Spinal cord (tissue), 10 donors: Measurements from ENCODE around the gene UNC13D. TPM values are rescaled to one million over a fixed set of nuclear protein-coding genes. Genes with fewer than 3 reads are reported as not detected.
"Not testable (repeated sequence)": the region's sequence is repeated elsewhere in the genome, so short reads cannot be mapped to it uniquely, and the experiment has no call there.

Experiments used
- DNase-seq, 6 donors: peaks; one replicate each; pipeline versions ENCODE4 v3.0.0 to v3.0.0-alpha.2; 2013 to 2015; ENCODE audit warnings: low spot score in 6 of 6, low read depth in 4 of 6
- H3K27ac ChIP-seq: one replicate; pipeline ENCODE4 v1.5.1; 2013; ENCODE audit warnings: low read depth, low read length, control low read depth
- H3K27me3 ChIP-seq: one replicate; pipeline ENCODE4 v1.6.1; 2013; ENCODE audit warnings: low read length; ENCODE audit not compliant: control insufficient read depth, insufficient read depth
- H3K36me3 ChIP-seq: one replicate; pipeline ENCODE4 v1.6.1; 2013; ENCODE audit warnings: low read length; ENCODE audit not compliant: control insufficient read depth, insufficient read depth
- H3K4me1 ChIP-seq: one replicate; pipeline ENCODE4 v1.6.1; 2013; ENCODE audit warnings: low read length; ENCODE audit not compliant: control insufficient read depth, insufficient read depth
- H3K4me3 ChIP-seq: one replicate; pipeline ENCODE4 v1.5.1; 2013; ENCODE audit warnings: low read depth, low read length, control low read depth
- H3K9me3 ChIP-seq: one replicate; pipeline ENCODE4 v1.6.1; 2013; ENCODE audit warnings: low read length; ENCODE audit not compliant: control insufficient read depth, insufficient read depth
- WGBS: methylation state at CpG from one replicate; pipeline ENCODE4 v1.1.5; 2013; ENCODE audit warnings: missing lambda C conversion rate; ENCODE audit not compliant: insufficient coverage; 5-methylcytosine and 5-hydroxymethylcytosine counted together
- polyA plus RNA-seq, 2 donors: library from polyadenylated mRNA; unstranded; fragments of 120-200 nt; gene quantifications; one replicate each; pipeline ENCODE4 v1.2.1, GENCODE V29; 2013; ENCODE audit not compliant: insufficient read length in 2 of 2
- total RNA-seq, 2 donors: library from RNA; depleted of rRNA in 1 of 2; stranded (reverse); fragments of 120-200 nt in 1 of 2; fragments of >200 nt in 1 of 2; gene quantifications; one replicate each; pipeline versions ENCODE4 v1.2.3 to v1.2.4, GENCODE V29; 2013 to 2014
- donor health status: healthy.

The UNC13D gene
- total and polyA plus RNA-seq, 4 donors = 3.1 to 6.1 (median 4.6) TPM

GRCh38 chr17:75853433-75853832 is 9.2 kb upstream of the UNC13D start:
- Histone ChIP-seq H3K27ac (no peak overlapping the region), H3K4me1 (peaks cover 60% of the 10 kb centered on the region), H3K9me3 (no peaks in the 10 kb centered on the region), H3K4me3 (no peak overlapping the region), H3K27me3 (no peaks in the 10 kb centered on the region), H3K36me3 (peaks cover 40% of the 10 kb centered on the region)
- DNase-seq = no peak
- 88% methylated on average over 3 of the region's 7 CpGs for WGBS

GRCh38 chr17:75851693-75851991 is 7.4 kb upstream of the UNC13D start:
- not testable (repeated sequence) for H3K4me3 ChIP-seq, H3K27me3 ChIP-seq, H3K9me3 ChIP-seq
- Histone ChIP-seq H3K27ac (peak overlapping the region; percentile 82), H3K4me1 (peaks cover 76% of the 10 kb centered on the region), H3K36me3 (peaks cover 57% of the 10 kb centered on the region)
- DNase-seq = peak in 1 of 6 donors; percentile 44
- WGBS = 56% methylated on average over 7 of the region's 15 CpGs

DNA sequence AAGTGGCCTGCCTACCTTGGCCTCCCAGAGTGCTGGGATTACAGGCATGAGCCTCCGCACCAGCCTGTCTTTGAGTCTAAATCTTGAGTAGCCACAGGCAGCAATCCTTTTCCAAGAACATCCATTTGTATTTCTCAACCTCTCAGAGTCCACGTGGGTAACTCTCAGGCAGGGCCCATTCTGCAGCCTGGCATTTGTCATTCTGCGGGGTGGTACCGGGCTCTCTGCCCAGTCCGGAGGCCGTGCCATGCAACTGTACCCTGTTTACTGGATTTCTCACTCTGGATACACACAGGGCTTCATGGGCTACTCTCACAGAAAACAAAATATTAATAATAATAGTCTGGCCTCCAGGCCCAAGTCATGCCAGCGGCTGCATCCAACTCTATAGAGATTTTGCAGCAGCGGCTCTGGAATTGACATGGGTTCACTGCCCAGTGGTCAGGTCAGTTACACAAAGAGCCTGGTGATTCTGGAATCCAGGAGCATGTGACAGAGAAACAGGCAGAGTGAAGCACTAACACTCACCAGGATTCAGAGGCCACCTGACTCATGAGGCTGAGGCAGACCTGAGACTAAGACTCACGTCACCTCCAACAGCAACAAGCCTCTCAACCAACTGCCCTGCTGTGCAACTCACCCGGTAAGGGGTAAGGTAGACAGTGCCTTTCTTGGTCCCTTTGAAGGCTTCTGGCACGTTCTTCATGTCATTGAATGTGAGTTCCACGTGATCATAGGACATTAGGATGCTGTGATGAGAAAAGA is 6.9 kb upstream of the UNC13D start:
- Histone ChIP-seq H3K9me3 (no peaks in the 10 kb centered on the region), H3K36me3 (peaks cover 62% of the 10 kb centered on the region), H3K4me3 (no peak overlapping the region), H3K27ac (peak overlapping the region; percentile 82), H3K4me1 (peaks cover 77% of the 10 kb centered on the region), H3K27me3 (no peaks in the 10 kb centered on the region)
- WGBS = 43% methylated on average over 12 of the region's 12 CpGs
- DNase-seq = peak in 3 of 6 donors; percentile 51 to 78 (median 62)

DNA sequence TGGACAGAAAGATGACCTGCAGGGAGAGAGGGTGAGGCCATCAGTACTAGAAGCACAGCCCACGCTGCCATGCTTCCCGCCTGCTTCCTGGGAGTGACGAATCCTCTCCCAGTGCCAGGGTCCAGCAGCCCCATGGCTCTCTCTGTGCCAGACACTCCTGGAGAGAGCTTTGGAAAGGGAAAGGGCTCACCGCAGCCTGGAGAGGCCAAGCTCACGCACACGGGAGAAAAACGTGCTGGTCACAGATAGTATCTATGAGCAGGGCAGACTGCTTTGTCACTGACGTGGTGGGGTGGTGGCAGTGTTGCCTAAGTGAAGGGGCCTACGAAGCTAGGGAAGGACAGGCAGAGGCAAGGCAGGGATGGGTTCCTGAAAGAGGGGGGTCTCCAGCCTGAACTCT is 5.5 kb upstream of the UNC13D start:
- no peaks in the 10 kb centered on the region for H3K27me3 ChIP-seq
- no peaks in the 10 kb centered on the region for H3K9me3 ChIP-seq
- H3K27ac ChIP-seq = peak overlapping the region; percentile 87
- peaks cover 88% of the 10 kb centered on the region for H3K4me1 ChIP-seq
- WGBS = 50% methylated on average over 9 of the region's 9 CpGs
- no peak overlapping the region for H3K4me3 ChIP-seq
- DNase-seq = no peak
- peaks cover 76% of the 10 kb centered on the region for H3K36me3 ChIP-seq

DNA sequence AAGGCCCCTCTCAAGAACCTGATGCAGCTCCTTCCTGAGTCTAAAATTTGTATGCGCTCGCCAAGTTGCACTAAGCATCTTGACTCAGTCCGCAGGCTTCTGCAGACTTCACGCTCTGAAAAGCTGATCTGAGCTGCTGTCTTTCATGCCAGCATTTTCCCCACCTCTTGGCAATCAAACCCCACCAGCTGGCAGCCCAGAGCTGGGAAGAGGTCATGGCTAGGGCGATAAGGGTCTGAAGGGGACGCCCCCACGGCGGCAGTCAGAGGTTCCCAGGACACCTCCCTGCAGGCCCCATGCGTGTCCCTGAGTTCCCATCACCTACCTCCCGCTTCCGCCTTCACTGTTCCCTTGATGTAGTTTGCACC is 5.1 kb upstream of the UNC13D start:
- no peaks in the 10 kb centered on the region for H3K27me3 ChIP-seq
- no peak overlapping the region for H3K4me3 ChIP-seq
- WGBS = 46% methylated on average over 11 of the region's 11 CpGs
- DNase-seq = no peak
- H3K27ac ChIP-seq = peak overlapping the region; percentile 87
- peaks cover 77% of the 10 kb centered on the region for H3K36me3 ChIP-seq
- H3K4me1 ChIP-seq = peaks cover 91% of the 10 kb centered on the region
- no peaks in the 10 kb centered on the region for H3K9me3 ChIP-seq

- Histone ChIP-seq H3K4me3 (no peak overlapping the region), H3K9me3 (no peaks in the 10 kb centered on the region), H3K27me3 (no peaks in the 10 kb centered on the region), H3K36me3 (peaks cover 81% of the 10 kb centered on the region), H3K27ac (peak overlapping the region; percentile 87), H3K4me1 (peaks cover 86% of the 10 kb centered on the region)
- WGBS = 27% methylated on average over 15 of the region's 16 CpGs
- peak in 5 of 6 donors; percentile 74 to 93 (median 78) for DNase-seq
Observed at GRCh38 chr17:75848523-75849278, 4.5 kb upstream of the UNC13D start.

DNA sequence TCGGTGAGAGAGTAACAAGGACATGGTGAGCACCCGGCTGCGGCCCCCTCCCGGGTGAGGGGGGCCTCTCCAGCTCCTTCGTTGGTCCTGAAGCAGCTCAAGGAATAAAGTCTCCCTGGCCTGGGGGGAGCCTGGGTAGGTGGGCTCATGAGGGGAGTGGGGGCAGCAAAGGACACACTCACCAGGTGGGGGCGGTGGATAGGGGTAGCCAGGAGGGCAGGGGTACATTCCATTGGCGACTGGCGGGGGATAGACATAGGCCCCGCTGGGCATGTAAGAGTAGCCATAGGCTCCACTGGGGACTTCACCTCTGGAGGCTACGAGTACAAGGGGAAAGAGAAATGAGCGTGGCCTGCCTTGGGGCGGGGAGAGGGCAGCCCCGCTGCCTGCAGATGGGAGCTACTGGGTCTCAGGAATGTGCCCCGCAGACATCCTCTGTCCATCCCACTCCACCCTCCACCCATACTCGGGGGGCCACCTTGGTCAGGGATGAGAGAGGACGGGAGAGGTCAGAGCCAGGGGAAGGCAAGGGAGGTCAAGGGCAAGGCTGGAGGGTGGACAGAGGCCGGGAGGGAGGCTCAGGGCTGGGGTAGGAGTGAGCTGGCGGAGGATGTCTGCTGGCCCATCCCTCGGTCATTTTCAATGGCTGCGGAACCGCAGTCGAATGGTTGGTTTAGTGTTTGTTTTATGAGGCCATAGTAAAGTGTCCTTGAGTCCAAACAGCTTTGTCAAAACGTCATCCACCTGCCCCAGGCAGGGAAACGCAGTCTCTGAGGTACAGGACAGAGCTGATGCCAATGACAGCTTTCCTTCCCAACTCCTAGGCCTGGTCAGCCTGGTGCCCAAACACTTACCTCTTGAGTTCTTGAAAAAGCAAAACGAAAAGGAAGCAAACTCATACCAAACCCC is 3.7 kb upstream of the UNC13D start:
- no peaks in the 10 kb centered on the region for H3K27me3 ChIP-seq
- peaks cover 80% of the 10 kb centered on the region for H3K4me1 ChIP-seq
- H3K27ac ChIP-seq = peak overlapping the region; percentile 87
- H3K9me3 ChIP-seq = no peaks in the 10 kb centered on the region
- H3K4me3 ChIP-seq = no peak overlapping the region
- no peak for DNase-seq
- WGBS = 85% methylated on average over 15 of the region's 25 CpGs
- H3K36me3 ChIP-seq = peaks cover 88% of the 10 kb centered on the region

DNA sequence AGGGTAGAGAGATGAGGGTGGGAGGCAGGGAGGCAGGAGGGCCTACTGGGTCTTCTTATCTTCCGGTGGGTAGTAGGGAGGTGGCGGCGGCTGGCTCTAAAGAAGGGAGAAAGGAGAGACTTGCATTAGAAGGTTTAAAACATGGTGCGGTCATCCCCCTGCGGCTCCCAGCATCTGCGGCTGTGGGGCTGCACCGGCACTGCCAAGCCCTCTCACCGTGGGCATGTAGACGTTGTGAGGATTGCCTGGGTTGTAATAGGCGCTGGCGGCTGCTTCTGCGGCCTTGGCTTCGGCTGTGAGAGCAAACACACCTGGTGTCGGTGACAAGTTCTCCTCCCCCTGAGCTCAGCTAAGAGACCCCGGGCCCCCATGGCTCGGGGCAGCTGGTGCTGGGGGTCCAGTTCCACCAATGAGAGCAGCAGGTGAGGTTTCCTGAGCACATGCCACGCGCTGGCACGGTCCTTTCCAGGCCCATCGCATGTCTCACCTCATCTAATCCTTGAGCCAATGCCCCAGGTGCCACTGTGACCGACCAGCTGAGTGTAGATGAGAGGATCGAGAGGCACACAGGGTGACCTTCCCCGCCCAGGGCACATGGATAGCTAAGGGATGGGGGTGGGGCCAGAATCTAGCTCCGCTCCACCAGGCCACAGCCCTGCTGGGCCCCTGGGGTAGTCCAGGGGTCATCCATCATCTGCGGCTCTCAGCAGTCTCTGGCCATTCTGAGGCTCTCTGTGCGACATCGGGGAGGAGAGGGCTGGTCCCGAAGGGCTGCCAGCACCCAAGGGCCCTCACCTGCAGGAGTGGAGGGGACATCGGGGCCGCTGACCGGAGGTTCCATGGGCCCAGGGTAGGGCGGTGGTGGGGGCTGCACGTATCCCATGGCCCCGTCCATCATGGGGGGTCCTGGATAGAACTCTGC is 2.7 kb upstream of the UNC13D start:
- H3K9me3 ChIP-seq = no peaks in the 10 kb centered on the region
- WGBS = 90% methylated on average over 34 of the region's 34 CpGs
- H3K27ac ChIP-seq = no peak overlapping the region
- H3K4me3 ChIP-seq = no peak overlapping the region
- peaks cover 88% of the 10 kb centered on the region for H3K36me3 ChIP-seq
- no peaks in the 10 kb centered on the region for H3K27me3 ChIP-seq
- peaks cover 77% of the 10 kb centered on the region for H3K4me1 ChIP-seq
- DNase-seq = no peak
